Activated naive CD4-positive, alpha-beta T cell treated with anti-CD3 and anti-CD28 coated beads, Interleukin-2, amount 50 U/mL, for 16 hours (primary cell): ENCODE data around the gene CELF3.
"Not testable (repeated sequence)": the region's sequence is repeated elsewhere in the genome, so short reads cannot be mapped to it uniquely, and the experiment has no call there.

ENCODE experiments used
- DNase-seq: peaks from one replicate; pipeline ENCODE4 v3.0.0-alpha.2; 2020

The CELF3 gene

GRCh38 chr1:151693057-151693651 is 23.4 kb downstream of the CELF3 start:
- no peak for DNase-seq

GRCh38 chr1:151692226-151692625 is 24.4 kb downstream of the CELF3 start:
- DNase-seq: no peak

- DNase-seq: no peak
Measured at GRCh38 chr1:151689494-151689893, 27.1 kb downstream of the CELF3 start.

GRCh38 chr1:151686561-151686960 is 30.0 kb downstream of the CELF3 start:
- DNase-seq: no peak

GRCh38 chr1:151684128-151684527 is 32.5 kb downstream of the CELF3 start:
- no peak for DNase-seq

- DNase-seq: not testable (repeated sequence)
Measured at GRCh38 chr1:151682901-151683300, 33.7 kb downstream of the CELF3 start.

GRCh38 chr1:151681923-151682322 is 34.7 kb downstream of the CELF3 start:
- no peak for DNase-seq

- DNase-seq: no peak
Measured at GRCh38 chr1:151680826-151681225, 35.8 kb downstream of the CELF3 start.

- DNase-seq: no peak
Measured at GRCh38 chr1:151680391-151680790, 36.2 kb downstream of the CELF3 start.

- no peak for DNase-seq
Measured at GRCh38 chr1:151673407-151673806, 43.2 kb downstream of the CELF3 start.

GRCh38 chr1:151670036-151670675 is 46.4 kb downstream of the CELF3 start:
- DNase-seq: not testable (repeated sequence)

GRCh38 chr1:151668090-151668489 is 48.5 kb downstream of the CELF3 start:
- DNase-seq: no peak

GRCh38 chr1:151661751-151662150 is 54.9 kb downstream of the CELF3 start:
- DNase-seq: no peak

- no peak for DNase-seq
Measured at GRCh38 chr1:151655371-151655770, 61.2 kb downstream of the CELF3 start.

GRCh38 chr1:151653397-151653796 is 63.2 kb downstream of the CELF3 start:
- no peak for DNase-seq
